Right lobe of liver (tissue), 6 donors: ENCODE data around the gene ERC2. TPM values are rescaled to one million over a fixed set of nuclear protein-coding genes. Genes with fewer than 3 reads are reported as not detected.

Experiments
- ATAC-seq, 4 donors: fragments of 200-7000 bp; cut with Tn5 transposase; one replicate each; pipeline ENCODE4 v1.9.1; 2020; ENCODE audit warnings: mild to moderate bottlenecking in 4 of 4, moderate library complexity in 4 of 4
- DNase-seq, 3 donors: peaks; one replicate each; pipeline ENCODE4 v3.0.0-alpha.2; 2020
- H3K27ac ChIP-seq, 3 donors: fragments of 200-600 bp; one replicate each; pipeline ENCODE4 v1.8.0; 2022
- H3K27me3 ChIP-seq, 2 donors: fragments of 200-600 bp; one replicate each; pipeline ENCODE4 v1.8.0; 2022
- H3K36me3 ChIP-seq, 4 donors: fragments of 200-600 bp; sonication (generic) in 1 of 4; one replicate each; pipeline versions ENCODE4 v1.5.1 to v1.8.0; 2017 to 2022; ENCODE audit warnings: control low read depth in 1 of 4
- H3K4me1 ChIP-seq, 4 donors: fragments of 200-600 bp; sonication (generic) in 1 of 4; one replicate each; pipeline versions ENCODE4 v1.5.1 to v1.8.0; 2017 to 2022; ENCODE audit warnings: control low read depth in 1 of 4
- H3K4me3 ChIP-seq, 3 donors: fragments of 200-600 bp; one replicate each; pipeline ENCODE4 v1.8.0; 2022
- H3K9me3 ChIP-seq, 4 donors: fragments of 200-600 bp; sonication (generic) in 1 of 4; one replicate each; pipeline versions ENCODE4 v1.5.1 to v1.8.0; 2017 to 2022; ENCODE audit warnings: control low read depth in 1 of 4
- CTCF ChIP-seq, 4 donors: fragments of 200-600 bp in 3 of 4; fragments of 450-650 bp in 1 of 4; IDR thresholded peaks; one replicate each; pipeline versions ENCODE4 v1.5.1 to v1.8.0; 2016 to 2022; ENCODE audit warnings: antibody characterized with exemption in 4 of 4, mild to moderate bottlenecking in 2 of 4
- POLR2A ChIP-seq: fragments of 450-650 bp; IDR thresholded peaks from one replicate; pipeline ENCODE4 v1.6.1; 2017; ENCODE audit warnings: antibody characterized with exemption, mild to moderate bottlenecking
- WGBS: methylation state at CpG from one replicate; pipeline ENCODE4 v1.1.6; 2018; ENCODE audit warnings: low coverage, low lambda C conversion rate; ENCODE audit not compliant: insufficient coverage; ENCODE audit errors: missing lambda C conversion rate; 5-methylcytosine and 5-hydroxymethylcytosine counted together
- intact Hi-C, 2 donors: fragments of 100-400 bp; cut with DNase I; formaldehyde crosslinking; loops; one replicate each; pipeline versions ENCODE4 v1.11.2 to v1.14.1; 2022
- total RNA-seq, 6 experiments: library from RNA; depleted of rRNA in 2 of 6; stranded (reverse); fragments of >200 nt in 2 of 6; fragmentation: NEBNext Ultra II Directional in 3 of 6; extraction: Animal tissue kit (Norgen Biotek cat#: 25700) in 3 of 6; gene quantifications; one replicate each; pipeline versions ENCODE4 v1.1.0 to v1.2.4, GENCODE V29; 2016 to 2023
- donor health status: DM: no; HTN: yes; CAD: no.
- donor health status: DM: no; HTN: no; CAD: no.
- donor health status: DM: no; HTN: no; CAD: no.
- donor health status: DM: no; HTN: yes; CAD: no.
- donor health status: DM: no; HTN: yes; CAD: no.

The ERC2 gene
- total RNA-seq, 6 experiments from 2014 or later: not detected

- Histone ChIP-seq H3K4me3 (no peak overlapping the region), H3K4me1 (no peaks in the 10 kb centered on the region), H3K27ac (no peak overlapping the region), H3K27me3 (no peaks in the 10 kb centered on the region), H3K36me3 (no peaks in the 10 kb centered on the region), H3K9me3 (no peaks in the 10 kb centered on the region)
- intact Hi-C loops: no loop called here
- TF ChIP-seq CTCF (IDR thresholded peaks at IDR 0.05) (no peak), POLR2A (no peak)
- no peak for ATAC-seq
- 65% methylated on average over 11 of the region's 11 CpGs for WGBS
- DNase-seq: no peak
Measured at GRCh38 chr3:55860049-55860721, 608.1 kb downstream of the ERC2 start.

GRCh38 chr3:55859305-55859704, 609.0 kb downstream of the ERC2 start:
- H3K4me3 ChIP-seq: no peak overlapping the region
- no peaks in the 10 kb centered on the region for H3K4me1 ChIP-seq
- DNase-seq: no peak
- TF ChIP-seq POLR2A (no peak), CTCF (IDR thresholded peaks at IDR 0.05) (no peak)
- no peaks in the 10 kb centered on the region for H3K9me3 ChIP-seq
- H3K27me3 ChIP-seq: no peaks in the 10 kb centered on the region
- ATAC-seq: no peak
- intact Hi-C loops: no loop called here
- WGBS: 47% methylated on average over 2 of the region's 2 CpGs
- no peak overlapping the region for H3K27ac ChIP-seq
- H3K36me3 ChIP-seq: no peaks in the 10 kb centered on the region

- Histone ChIP-seq H3K36me3 (no peaks in the 10 kb centered on the region), H3K27me3 (no peaks in the 10 kb centered on the region), H3K4me3 (no peak overlapping the region), H3K27ac (no peak overlapping the region), H3K9me3 (no peaks in the 10 kb centered on the region), H3K4me1 (no peaks in the 10 kb centered on the region)
- TF ChIP-seq CTCF (IDR thresholded peaks at IDR 0.05) (no peak), POLR2A (no peak)
- DNase-seq (no peak), ATAC-seq (peak in 1 of 4 donors; percentile 17)
- 60% methylated on average over 3 of the region's 4 CpGs for WGBS
- intact Hi-C loops: no loop called here
Measured at GRCh38 chr3:55858727-55859126, 609.5 kb downstream of the ERC2 start.

- H3K27me3 ChIP-seq: no peaks in the 10 kb centered on the region
- H3K4me3 ChIP-seq: no peak overlapping the region
- DNase-seq (no peak), ATAC-seq (no peak)
- H3K27ac ChIP-seq: no peak overlapping the region
- 21% methylated on average over 1 of the region's 1 CpG for WGBS
- H3K4me1 ChIP-seq: no peaks in the 10 kb centered on the region
- H3K9me3 ChIP-seq: no peaks in the 10 kb centered on the region
- intact Hi-C loops: no loop called here
- TF ChIP-seq POLR2A (no peak), CTCF (IDR thresholded peaks at IDR 0.05) (no peak)
- H3K36me3 ChIP-seq: no peaks in the 10 kb centered on the region
Measured at GRCh38 chr3:55858302-55858701, 610.0 kb downstream of the ERC2 start.
